Activated CD8-positive, alpha-beta memory T cell treated with anti-CD3 and anti-CD28 coated beads, Interleukin-2, amount 50 U/mL, for 24 hours (primary cell): ENCODE data around the gene DNAAF8.

Source experiments
- DNase-seq: peaks from one replicate; pipeline ENCODE4 v3.0.0-alpha.2; 2020; ENCODE audit errors: extremely low read depth

Gene DNAAF8

DNA sequence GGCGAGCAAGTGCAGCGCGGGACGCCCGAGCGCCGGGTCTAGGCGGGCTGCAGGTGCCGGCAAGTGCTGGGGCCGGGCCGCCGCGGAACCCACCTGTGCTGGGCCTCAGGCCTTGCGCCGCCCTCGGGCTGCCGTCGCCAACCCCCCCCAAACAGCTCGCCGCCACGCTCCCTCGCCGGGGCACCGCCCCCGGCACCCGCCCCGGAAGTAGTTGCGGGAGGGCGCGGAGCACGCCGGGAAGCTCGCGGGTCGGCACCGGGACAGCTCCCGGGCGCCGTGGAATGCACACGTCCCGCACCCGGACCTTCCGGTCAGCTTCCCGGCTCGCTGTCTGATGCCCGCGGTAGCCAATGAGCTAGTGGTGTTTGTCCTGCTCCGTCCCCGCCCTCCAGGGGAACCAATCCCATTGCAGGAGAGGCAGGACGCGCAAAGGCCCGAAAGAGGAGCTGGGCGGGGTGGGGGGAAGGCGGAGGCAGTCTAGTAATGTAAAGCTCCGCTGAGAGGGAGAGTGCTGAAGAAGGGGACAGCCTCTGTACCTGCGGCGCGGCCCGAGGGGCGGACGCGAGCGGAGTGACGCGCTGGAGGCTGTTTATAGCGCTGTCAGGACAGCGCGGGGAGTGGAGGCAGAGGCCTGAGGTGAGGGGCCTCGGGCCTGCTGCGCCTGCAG is at the start of gene DNAAF8, which contains the start of gene ANKS3:
DNAAF8 (plus strand) TSS at position 475 of the 667 bp plus-strand sequence. CDS start 1,978 bp downstream, outside the sequence.
ANKS3 (minus strand) TSS at position 209 of the 667 bp plus-strand sequence. CDS start 4,122 bp downstream, outside the sequence.
- peak; percentile 55 for DNase-seq

DNA sequence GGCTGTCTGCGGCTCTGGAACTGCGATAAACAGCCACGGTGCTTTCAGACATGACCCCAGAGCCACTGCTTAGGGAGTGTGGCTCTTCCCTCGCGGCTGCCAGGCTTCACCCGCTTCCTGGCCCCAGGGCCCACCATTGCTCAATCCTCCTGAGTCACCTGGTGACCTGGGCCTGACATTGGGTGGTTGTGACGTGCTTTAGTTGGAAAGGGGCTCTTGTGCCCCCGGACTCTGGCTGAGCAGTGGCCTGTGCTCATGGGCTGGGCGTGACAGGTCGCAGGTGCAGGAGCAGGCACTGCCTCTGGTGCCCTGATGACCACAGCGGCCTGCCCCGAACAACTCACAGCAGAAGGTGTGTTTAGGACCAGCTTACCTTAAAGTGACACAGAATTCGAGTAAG is 49.6 kb upstream of the DNAAF8 start:
- no peak for DNase-seq

DNA sequence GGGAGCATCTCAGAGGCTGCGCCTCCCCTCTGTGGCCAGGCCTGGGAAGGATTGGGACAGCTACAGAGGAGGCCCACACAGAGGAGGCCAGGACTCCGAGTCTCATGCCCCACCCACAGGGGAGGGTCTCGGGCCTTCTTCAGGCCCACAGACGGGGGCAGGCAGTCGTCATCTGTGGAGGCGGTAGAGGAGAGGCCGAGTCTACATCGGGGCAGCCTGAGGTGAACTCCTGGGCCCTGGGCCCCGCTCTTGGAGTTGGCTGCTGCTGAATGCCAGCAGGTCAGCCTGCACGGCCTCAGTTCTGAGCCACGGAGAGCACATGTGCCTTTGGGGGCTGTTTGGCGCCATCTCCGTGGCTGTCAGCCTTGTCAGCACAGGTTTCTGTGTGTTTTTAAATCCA is 49.0 kb upstream of the DNAAF8 start:
- DNase-seq, result no peak

DNA sequence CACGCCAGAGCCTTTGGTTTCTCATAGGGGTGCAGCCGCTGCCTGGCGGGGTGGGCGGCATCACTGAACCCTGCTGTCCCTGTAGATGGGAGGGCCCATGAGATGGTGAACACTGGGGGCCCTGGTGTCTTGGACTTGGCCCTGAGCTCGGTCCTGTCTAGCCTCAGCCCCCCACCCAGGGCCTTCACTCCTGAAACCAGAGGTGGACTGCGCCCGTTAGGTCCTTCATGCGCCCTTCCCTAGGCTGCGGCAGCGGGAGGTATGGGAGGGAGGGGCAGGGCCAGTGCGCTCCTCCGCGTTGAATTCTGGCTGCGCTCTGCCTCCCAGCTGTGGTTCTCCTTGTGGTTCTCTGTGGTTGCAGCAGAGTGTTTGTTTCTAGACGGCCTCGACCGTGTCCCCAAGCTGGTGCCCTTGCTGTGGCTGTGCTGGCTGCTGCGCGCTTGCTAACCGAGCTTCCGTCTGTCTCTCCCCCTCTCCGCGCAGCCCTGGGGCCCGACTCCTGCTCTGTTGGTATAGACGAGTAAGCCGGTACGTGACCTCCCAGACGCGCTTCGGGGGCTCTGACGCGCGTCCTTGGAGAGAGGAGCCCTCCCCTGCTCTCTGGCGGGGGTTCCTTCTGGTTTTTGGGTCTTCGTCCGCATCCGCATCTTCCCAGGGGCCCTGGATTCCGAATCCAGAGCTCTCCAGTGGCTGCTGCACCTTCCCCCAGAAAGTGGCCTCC is 48.4 kb upstream of the DNAAF8 start:
- DNase-seq, result no peak

DNA sequence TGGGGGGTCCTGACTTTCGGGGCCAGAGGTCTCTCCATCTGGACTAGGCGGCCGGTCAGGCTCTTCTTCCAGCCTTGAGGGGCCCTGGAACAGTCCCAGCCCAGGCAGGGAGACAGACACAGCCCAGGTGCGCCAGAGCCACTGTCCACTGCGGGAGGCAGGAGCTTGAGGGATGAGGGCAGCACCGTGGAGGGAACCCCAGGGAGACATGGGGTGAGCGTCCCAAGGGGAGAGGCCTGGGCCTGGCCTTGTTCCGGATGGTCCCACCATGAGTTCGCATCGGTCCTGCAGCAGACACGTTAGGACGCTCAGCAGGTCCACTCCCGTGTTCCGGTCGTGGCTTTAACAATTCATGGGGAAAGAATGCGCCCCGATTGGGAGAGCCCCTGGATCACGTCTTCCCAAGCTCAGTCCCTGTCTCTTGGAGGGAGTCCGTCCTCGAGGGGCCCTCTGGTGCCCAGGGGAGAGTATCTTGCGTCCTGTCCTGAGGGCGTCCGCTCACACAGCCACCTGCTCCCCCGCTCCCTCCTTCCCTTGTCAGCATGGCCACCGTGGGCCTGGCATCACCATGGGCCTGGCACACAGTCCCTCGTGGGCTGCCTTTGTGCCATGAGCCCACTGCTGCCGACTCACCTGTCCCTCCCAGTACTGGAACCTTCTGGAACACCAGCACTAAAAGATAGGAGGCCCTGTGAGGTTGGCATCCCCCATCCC is 47.7 kb upstream of the DNAAF8 start:
- no peak for DNase-seq

DNA sequence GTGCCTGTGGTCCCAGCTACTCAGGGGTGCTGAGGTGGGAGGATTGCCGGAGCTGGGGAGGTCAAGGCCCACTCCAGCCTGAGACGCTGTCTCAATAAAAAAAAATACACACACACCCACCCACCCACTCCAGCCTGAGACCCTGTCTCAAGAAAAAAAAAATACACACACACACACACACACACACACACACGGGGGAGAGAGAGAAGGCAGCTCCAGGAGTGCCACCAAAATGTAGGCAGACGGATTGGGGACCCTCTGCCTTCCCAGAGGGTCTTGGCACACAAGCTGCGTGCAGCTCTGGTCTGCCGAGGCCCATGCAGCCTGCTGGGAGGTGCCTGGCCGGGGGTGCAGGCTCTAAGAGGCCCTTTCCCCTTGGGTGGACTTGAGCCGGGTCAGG is 46.9 kb upstream of the DNAAF8 start:
- no peak for DNase-seq

DNA sequence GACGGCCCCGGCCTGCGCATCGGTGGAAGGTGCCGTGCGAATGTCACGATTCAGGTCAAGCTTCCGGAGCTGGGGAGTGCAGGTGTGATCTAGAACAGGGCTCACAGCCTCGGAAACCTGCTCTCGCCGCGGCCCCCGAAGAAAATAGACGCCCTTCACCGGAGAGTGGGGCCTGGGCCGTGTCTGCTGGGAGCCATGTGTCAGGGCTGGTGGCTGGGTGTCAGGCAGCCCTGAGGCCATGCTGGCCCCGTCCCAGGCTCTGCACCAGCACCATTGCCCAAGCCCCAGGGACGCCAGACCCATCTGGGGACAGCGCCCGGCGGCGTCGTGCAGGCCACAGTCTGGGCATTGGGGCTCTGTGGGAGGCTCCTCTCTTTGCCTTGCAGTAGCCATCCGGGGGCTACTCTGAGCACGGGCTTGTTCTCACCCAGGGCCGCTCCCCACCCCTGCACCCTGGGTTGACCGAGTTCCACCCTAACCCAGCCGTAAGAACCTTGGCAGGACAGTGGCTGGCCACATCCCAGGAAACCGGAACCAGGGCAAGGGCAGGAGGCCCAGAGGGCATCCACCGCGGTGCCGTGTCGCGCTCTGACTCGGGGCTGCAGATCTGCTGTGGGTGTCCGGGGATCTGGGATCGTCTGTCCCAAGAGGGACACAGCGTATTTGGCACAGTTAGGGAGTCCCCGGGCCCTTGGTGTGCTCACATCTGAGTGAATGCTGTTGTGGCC is 46.2 kb upstream of the DNAAF8 start:
- DNase-seq, result no peak

DNA sequence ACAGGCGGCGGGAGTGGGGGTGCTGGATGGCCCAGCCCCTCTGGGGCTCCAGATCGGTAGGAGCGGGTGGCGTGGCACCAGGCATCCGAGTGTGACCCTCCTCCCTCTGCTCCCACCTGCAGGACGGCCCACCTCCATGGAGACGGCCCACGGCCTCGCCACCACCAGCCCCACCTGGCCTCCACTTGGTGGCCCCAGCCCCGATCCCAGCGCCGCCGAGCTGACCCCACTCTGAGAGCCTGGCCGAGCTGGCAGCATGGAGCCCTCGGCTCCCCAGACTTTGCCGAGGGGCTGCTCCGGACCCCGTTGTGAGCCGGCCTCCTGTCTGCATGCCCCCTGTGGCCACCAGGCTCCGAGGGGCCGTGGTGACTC is 45.7 kb upstream of the DNAAF8 start:
- no peak for DNase-seq

DNA sequence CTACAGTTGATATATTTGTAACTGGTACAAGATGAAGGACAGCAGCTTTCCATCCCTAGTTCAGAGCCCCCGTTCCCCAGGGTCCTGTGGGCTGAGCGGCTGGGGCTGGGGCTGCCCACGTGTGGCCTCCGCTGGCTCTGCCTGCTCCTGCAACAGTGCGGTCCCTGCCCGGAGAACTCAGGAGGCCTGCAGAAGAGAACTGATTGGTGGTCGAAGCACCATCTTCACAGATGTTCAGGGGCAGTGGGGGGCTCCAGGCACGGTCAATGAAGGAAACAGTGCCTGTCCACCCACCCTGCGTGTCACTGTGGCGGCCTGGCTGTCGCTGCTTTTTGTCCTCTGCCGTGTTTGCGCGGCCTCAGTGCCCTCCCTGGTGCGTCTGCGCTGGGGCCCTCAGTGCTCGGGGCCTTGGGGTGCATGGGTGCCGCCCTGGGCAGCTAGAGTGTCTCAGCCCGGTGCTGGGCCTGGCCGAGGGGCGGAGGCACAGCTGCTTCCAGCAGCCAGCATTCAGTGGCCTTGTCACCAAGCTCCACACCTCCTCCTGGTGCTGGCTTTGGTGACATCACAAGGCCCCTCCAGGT is 45.2 kb upstream of the DNAAF8 start:
- no peak for DNase-seq

DNA sequence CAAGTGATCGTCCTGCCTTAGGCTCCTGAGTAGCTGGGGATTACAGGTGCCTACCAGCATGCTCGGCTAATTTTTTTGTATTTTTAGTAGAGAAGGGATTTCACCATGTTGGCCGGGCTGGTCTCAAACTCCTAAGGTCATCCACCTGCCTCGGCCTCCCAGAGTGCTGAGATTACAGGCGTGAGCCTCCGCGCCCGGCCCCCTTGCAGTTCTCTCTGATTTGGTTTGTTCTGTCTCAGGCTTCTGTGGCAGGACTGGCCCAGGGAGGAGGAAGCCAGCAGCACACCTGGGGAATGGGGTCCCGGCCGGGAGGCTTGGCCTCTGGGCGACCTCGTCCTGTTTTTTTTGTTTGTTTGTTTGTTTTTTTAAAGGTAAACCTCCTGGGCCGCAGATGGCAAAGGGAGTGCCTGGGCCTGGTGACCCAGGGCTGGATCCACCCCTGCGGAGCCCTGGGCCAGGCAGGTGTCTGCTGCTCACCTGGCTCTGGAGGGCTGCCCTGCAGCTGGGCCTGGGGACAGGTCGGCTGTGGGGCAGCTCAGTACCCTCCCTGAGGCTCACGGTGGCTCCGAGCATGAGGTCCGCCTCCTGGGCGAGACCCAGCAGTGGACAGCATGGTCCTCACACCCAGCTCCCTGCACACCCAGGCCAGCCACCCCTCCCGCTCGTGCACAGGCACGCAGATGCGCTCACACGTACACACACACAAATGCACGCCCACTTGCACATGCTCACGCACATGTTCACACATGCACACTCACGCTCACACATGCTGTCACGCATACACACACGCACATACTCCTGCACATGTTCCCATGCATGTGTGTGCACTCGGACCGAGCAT is 44.3 kb upstream of the DNAAF8 start:
- DNase-seq, result no peak

DNA sequence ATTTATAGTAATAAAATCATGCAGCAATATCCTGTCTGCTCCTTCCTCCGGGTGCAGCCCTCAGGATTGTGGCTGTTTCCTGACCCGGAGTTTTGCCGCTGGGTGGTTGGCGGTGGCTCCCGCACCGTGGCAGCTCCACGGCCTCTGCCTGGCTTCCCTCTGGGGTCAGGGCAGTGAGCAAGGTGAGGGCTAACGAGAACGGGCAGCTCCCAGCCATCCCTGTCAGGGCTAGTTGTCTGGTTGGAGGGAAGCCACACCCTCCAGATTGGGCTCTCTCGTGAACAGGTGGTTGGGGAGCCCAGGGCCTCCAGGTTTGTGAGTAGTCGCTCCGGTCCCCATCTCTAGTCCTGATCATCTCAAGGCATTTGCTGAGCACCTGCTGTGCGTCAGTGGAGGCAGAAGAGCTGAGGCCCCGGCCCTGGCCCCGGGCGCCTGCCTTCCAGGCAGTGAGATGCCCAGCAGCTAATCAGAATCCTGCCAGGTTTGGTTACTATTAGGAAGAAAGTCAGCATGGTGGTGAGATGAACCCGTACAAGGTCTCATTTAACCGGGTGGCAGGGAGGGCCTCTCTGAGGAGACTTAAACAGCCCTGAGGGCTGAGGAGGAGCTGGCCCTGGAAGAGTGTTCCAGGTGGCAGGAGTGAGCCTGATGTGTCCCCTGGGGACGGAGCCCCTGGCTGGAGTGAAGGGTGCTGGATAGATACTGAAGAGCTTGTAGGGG is 43.2 kb upstream of the DNAAF8 start:
- no peak for DNase-seq

DNA sequence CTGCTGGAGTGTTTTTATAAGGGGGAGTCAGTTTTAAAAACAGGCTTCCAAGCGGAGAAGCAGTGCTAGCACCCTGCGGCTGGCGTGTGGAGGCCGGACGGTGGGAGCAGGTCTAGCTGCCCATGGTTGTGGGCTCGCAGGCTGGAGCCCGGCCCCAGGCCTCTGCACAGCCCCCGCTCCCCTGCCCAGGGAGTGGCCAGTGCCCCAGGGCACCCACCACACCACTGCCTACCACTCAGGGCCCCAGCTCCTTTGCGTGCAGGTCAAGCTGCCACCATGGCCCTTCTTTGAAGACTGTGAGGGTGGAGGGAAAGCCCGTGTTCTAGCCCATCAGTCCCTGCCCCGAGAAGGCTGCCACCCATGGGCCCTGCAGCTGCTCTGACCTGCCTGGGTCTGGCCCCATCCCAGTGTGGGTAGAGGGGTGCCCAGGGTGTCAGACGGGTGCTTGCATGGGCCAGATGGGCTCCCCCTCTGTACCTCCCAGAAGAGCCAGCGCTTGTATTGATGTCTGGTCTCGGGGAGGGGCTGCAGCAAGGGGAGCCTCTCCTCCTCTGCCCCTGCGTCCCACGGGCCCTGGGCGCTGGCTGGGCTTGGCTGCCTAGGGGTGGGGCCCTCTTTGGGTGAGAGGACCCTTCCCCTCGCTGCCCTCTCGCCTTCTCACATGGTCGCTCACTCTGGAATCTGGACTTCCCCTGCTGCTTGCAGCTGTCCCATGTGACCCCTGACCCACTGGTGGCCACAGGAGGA is 42.5 kb upstream of the DNAAF8 start:
- no peak for DNase-seq

DNA sequence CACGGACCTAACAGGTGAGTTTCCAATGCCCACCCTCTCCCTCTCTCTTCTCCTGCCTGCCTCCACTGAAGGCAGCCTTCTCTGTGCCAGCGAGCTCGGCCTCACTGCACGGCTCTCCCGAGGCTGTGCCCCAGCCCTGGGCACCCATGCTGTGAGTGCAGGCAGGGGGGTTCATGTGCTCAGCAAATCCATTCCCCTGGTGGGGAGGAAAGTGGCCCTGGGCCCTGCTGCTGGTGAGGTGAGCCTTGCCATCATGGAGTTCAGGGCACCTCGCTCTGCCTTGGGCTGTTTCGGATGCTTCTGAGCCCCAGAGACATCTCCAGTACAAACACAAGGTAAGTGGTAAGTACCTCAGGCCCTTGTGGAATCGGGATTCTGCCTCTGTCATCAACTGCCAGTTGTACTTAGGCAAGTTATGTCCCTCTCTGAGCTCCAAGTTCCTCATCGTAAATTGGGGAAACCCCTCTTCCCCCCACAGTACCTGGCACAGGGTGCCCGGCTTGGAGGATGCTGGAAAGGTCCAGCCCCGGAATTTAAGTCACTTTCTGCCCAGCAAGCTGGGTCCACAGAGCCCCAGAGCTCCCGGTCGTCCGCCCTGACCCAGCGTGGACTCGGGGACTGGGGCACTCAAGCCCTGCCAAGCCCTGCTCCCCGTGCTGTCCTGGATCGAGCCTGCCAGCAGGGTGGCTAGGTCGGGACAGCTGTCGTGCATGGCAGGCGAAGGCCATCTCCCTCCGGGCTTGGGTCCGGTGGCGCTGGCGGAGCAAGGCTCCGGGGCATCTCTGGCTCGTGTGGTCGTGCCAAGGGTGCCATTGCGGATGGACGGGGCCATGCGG is 41.7 kb upstream of the DNAAF8 start:
- DNase-seq, result no peak

DNA sequence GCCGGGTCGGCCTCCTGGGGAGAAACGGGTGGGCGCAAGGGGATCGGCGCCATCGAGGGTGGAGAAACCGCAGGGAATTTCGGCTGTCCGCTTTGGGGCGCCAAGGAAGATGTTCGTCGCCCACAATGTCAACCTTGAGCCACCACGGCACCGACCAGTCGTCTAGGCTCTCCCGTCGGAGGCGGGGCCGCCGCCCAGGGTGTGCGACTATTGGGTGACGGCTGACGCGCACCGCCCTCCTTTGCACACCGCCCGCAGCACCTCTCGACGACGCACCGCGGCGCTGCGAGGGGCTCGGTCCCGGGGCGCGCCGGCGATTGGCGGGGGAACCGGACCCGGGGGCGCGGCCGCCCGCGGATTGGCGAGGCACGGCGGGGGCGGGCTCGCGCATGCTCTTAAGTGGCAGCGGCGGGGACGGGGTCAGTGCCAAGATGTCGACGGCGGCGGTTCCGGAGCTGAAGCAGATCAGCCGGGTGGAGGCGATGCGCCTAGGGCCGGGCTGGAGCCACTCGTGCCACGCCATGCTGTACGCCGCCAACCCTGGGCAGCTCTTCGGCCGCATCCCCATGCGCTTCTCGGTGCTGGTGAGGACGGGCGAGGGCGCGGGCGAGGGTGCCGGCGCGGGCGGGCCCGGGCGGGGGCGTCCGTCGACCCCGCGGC is 40.9 kb upstream of the DNAAF8 start, which contains the start of gene NUDT16L1:
NUDT16L1 (plus strand) TSS at position 267 of the 660 bp plus-strand sequence; CDS start at position 432, 165 bp downstream.
- peak; percentile 85 for DNase-seq

DNA sequence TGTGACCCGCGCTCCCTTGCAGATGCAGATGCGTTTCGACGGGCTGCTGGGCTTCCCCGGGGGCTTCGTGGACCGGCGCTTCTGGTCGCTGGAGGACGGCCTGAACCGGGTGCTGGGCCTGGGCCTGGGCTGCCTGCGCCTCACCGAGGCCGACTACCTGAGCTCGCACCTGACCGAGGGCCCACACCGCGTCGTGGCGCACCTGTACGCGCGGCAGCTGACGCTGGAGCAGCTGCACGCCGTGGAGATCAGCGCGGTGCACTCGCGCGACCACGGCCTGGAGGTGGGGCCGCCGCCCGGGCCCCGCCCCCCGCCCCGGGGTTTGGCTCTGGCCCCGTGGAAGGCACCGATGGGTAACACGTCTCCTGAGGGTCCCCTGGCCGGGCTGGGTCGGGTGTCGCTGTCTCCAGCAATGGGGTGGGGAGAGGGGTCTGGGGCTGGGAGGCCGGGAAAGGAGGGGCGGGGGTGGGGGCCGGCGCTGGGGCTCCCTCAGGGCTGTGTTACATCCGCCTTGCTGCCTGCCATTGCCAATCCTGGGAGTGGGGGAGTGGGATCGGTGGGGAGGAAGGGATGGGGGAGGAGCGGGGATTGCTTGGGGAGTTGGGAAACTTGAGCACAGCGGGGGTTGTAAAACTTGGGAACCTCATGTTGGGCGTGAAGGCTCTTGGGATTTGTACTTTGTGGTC is 40.2 kb upstream of the DNAAF8 start:
- no peak for DNase-seq

DNA sequence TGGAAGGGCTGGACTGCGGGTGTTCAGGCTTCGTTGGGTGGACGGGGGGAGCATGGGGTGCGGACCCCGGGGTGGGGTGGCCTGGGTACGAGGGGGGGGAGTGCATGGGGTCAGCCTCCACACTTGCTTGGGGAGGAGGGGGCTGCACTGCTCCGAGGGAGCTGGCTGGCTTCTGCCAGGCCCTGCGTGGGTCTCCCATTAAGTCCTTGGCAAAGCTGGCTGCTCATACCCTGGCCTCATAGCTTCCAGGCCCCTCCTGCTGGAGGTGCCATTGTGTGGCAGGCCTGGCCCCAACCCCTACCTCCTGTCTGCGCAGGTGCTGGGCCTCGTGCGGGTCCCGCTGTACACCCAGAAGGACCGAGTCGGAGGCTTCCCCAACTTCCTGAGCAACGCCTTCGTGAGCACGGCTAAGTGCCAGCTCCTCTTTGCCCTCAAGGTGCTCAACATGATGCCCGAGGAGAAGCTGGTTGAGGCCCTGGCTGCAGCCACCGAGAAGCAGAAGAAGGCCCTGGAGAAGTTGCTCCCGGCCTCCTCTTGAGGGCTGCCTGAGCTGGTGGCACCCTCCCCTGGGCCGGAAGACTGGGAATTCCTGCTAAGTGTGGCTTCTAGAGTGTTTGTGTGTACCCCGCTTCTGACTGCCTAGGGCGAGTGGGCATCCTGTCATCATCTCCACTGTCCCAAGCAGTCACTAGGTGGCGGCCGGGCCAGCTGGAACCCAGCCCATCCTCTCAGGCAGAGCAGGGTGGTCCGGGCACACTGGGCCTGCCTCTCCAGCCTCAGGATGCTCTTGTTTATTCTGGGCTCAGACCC is 39.5 kb upstream of the DNAAF8 start:
- DNase-seq, result no peak
